SK-N-SH treated with all-trans-retinoic acid at 6 μM for 48 hours (cell line): Measurements from ENCODE around the gene GRK5.

Source experiments
- BACH2 ChIP-seq: fragments of 250-450 bp; sonication (Bioruptor Pico); IDR thresholded peaks from 2 replicates; pipeline ENCODE4 v1.9.0; 2021; ENCODE audit warnings: mild to moderate bottlenecking, borderline replicate concordance
- CSDC2 ChIP-seq: fragments of 250-450 bp; sonication (Bioruptor Pico); IDR thresholded peaks from 2 replicates; pipeline ENCODE4 v1.5.0; 2020; ENCODE audit warnings: mild to moderate bottlenecking, moderate library complexity
- ESRRG ChIP-seq: fragments of 250-450 bp; sonication (Bioruptor Pico); IDR thresholded peaks from 2 replicates; pipeline ENCODE4 v1.6.1; 2021; ENCODE audit warnings: mild to moderate bottlenecking
- GLIS3 ChIP-seq: fragments of 250-450 bp; sonication (Bioruptor Pico); IDR thresholded peaks from 2 replicates; pipeline ENCODE4 v1.5.0; 2020; ENCODE audit warnings: mild to moderate bottlenecking, moderate library complexity
- ISL1 ChIP-seq: fragments of 250-450 bp; sonication (Bioruptor Pico); IDR thresholded peaks from 2 replicates; pipeline ENCODE4 v2.1.2; 2022; ENCODE audit warnings: mild to moderate bottlenecking, moderate library complexity
- OSR1 ChIP-seq: fragments of 250-450 bp; sonication (Bioruptor Pico); IDR thresholded peaks from 2 replicates; pipeline ENCODE4 v1.8.0; 2022; ENCODE audit warnings: moderate library complexity, mild to moderate bottlenecking, inconsistent platforms
- PPARA ChIP-seq: fragments of 250-450 bp; sonication (Bioruptor Pico); IDR thresholded peaks from 2 replicates; pipeline ENCODE4 v1.5.0; 2020; ENCODE audit warnings: mild to moderate bottlenecking, borderline replicate concordance
- TOX ChIP-seq: fragments of 250-450 bp; sonication (Bioruptor Pico); IDR thresholded peaks from 2 replicates; pipeline ENCODE4 v1.8.0; 2021; ENCODE audit warnings: mild to moderate bottlenecking, moderate library complexity, borderline replicate concordance
- ZC3H10 ChIP-seq: fragments of 250-450 bp; sonication (Bioruptor Pico); IDR thresholded peaks from 2 replicates; pipeline ENCODE4 v1.5.1; 2021; ENCODE audit warnings: mild to moderate bottlenecking, moderate library complexity
- ZFP3 ChIP-seq: fragments of 250-450 bp; sonication (Bioruptor Pico); IDR thresholded peaks from 2 replicates; pipeline ENCODE4 v1.5.0; 2020; ENCODE audit warnings: mild to moderate bottlenecking, moderate library complexity
- ZNF70 ChIP-seq: fragments of 450-650 bp; formaldehyde crosslinking; IDR thresholded peaks from 2 replicates; pipeline ENCODE4 v1.5.0; 2020; ENCODE audit warnings: mild to moderate bottlenecking, moderate library complexity
- TF ChIP-seq, protein P1 (sequence below): fragments of 250-450 bp; sonication (Bioruptor Pico); IDR thresholded peaks from 2 replicates; pipeline ENCODE4 v1.8.0; 2020; ENCODE audit warnings: mild to moderate bottlenecking, moderate library complexity, borderline replicate concordance
- TF ChIP-seq, protein P2 (sequence below): fragments of 250-450 bp; sonication (Bioruptor Pico); IDR thresholded peaks from 2 replicates; pipeline ENCODE4 v1.8.0; 2021; ENCODE audit warnings: low read depth, mild to moderate bottlenecking, moderate library complexity, borderline replicate concordance
- TF ChIP-seq, protein P3 (sequence below): fragments of 250-450 bp; sonication (Bioruptor Pico); IDR thresholded peaks from 2 replicates; pipeline ENCODE4 v1.5.1; 2020; ENCODE audit warnings: low read depth, mild to moderate bottlenecking, moderate library complexity

DNA sequence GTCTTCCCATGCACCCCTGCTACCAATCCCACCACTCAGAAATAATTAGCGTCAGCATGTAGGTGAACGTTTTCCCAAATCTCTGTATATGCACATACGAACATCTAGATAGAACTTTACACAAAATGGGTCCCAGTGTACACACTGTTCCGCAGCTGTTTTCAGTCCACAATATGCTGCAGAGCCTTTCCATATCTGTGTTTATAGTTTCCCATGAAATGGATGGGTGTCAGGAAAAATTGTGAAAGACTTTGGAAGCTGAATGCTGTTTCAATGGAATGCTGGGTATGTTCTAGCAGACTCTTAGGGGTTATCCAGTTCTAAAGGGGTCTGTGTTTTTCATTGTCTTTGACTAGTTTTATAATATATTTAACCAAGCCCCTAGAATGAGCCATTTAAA, 13.8 kb downstream of the GRK5 start:
- TF ChIP-seq, protein P1, sequence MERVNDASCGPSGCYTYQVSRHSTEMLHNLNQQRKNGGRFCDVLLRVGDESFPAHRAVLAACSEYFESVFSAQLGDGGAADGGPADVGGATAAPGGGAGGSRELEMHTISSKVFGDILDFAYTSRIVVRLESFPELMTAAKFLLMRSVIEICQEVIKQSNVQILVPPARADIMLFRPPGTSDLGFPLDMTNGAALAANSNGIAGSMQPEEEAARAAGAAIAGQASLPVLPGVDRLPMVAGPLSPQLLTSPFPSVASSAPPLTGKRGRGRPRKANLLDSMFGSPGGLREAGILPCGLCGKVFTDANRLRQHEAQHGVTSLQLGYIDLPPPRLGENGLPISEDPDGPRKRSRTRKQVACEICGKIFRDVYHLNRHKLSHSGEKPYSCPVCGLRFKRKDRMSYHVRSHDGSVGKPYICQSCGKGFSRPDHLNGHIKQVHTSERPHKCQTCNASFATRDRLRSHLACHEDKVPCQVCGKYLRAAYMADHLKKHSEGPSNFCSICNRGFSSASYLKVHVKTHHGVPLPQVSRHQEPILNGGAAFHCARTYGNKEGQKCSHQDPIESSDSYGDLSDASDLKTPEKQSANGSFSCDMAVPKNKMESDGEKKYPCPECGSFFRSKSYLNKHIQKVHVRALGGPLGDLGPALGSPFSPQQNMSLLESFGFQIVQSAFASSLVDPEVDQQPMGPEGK = no peak
- TF ChIP-seq ZC3H10 (CRISPR knock-in tag) = no peak
- no peak for TF ChIP-seq PPARA
- no peak for TF ChIP-seq BACH2 (CRISPR knock-in tag)
- TF ChIP-seq, protein P2, sequence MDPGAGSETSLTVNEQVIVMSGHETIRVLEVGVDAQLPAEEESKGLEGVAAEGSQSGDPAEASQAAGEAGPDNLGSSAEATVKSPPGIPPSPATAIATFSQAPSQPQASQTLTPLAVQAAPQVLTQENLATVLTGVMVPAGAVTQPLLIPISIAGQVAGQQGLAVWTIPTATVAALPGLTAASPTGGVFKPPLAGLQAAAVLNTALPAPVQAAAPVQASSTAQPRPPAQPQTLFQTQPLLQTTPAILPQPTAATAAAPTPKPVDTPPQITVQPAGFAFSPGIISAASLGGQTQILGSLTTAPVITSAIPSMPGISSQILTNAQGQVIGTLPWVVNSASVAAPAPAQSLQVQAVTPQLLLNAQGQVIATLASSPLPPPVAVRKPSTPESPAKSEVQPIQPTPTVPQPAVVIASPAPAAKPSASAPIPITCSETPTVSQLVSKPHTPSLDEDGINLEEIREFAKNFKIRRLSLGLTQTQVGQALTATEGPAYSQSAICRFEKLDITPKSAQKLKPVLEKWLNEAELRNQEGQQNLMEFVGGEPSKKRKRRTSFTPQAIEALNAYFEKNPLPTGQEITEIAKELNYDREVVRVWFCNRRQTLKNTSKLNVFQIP (CRISPR knock-in tag) = no peak
- TF ChIP-seq, protein P3, sequence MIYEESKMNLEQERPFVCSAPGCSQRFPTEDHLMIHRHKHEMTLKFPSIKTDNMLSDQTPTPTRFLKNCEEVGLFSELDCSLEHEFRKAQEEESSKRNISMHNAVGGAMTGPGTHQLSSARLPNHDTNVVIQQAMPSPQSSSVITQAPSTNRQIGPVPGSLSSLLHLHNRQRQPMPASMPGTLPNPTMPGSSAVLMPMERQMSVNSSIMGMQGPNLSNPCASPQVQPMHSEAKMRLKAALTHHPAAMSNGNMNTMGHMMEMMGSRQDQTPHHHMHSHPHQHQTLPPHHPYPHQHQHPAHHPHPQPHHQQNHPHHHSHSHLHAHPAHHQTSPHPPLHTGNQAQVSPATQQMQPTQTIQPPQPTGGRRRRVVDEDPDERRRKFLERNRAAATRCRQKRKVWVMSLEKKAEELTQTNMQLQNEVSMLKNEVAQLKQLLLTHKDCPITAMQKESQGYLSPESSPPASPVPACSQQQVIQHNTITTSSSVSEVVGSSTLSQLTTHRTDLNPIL (CRISPR knock-in tag) = no peak
- no peak for TF ChIP-seq ZFP3 (CRISPR knock-in tag)
- TF ChIP-seq ISL1 (CRISPR knock-in tag) = no peak
- no peak for TF ChIP-seq OSR1
- no peak for TF ChIP-seq ESRRG (CRISPR knock-in tag)
- TF ChIP-seq CSDC2 (CRISPR knock-in tag) = no peak
- TF ChIP-seq TOX (CRISPR knock-in tag) = no peak
- no peak for TF ChIP-seq ZNF70
- TF ChIP-seq GLIS3 = no peak
